Activated naive CD4-positive, alpha-beta T cell treated with anti-CD3 and anti-CD28 coated beads for 36 hours (primary cell): ENCODE data around the gene C4orf50. TPM values are rescaled to one million over a fixed set of nuclear protein-coding genes. Genes with fewer than 3 reads are reported as not detected.

Experiments used
- CTCF ChIA-PET: fragments of 350-600 bp; sonication (Branson Sonifier 250); formaldehyde crosslinking; loops from one replicate; lab custom pipeline; 2021; ENCODE audit warnings: antibody characterized with exemption; lab: Charles Lee
- DNase-seq: peaks from one replicate; pipeline ENCODE4 v3.0.0-alpha.2; 2020
- H3K27ac Mint-ChIP-seq: one replicate; pipeline ENCODE4 v1.8.0; 2021; ENCODE audit warnings: mild to moderate bottlenecking, mixed read lengths
- H3K27me3 Mint-ChIP-seq: one replicate; pipeline ENCODE4 v1.8.0; 2021; ENCODE audit warnings: low read depth, mixed read lengths
- H3K36me3 Mint-ChIP-seq: one replicate; pipeline ENCODE4 v1.8.0; 2021; ENCODE audit warnings: low read depth, mixed read lengths
- H3K4me1 Mint-ChIP-seq: one replicate; pipeline ENCODE4 v1.8.0; 2021; ENCODE audit warnings: low read depth, mixed read lengths
- H3K4me3 Mint-ChIP-seq: one replicate; pipeline ENCODE4 v1.8.0; 2021; ENCODE audit warnings: mild to moderate bottlenecking, moderate library complexity, mixed read lengths
- H3K9me3 Mint-ChIP-seq: one replicate; pipeline ENCODE4 v1.8.0; 2021; ENCODE audit warnings: mixed read lengths
- intact Hi-C: fragments of 100-400 bp; cut with micrococcal nuclease; formaldehyde crosslinking; loops from one replicate; pipeline ENCODE4 v1.15.1; 2023
- total RNA-seq, 2 experiments: library from RNA; stranded (reverse); gene quantifications; one replicate each; pipeline ENCODE4 v1.2.3, GENCODE V29; 2021

C4orf50 gene
- total RNA-seq, 2 experiments from 2014 or later: not detected

DNA sequence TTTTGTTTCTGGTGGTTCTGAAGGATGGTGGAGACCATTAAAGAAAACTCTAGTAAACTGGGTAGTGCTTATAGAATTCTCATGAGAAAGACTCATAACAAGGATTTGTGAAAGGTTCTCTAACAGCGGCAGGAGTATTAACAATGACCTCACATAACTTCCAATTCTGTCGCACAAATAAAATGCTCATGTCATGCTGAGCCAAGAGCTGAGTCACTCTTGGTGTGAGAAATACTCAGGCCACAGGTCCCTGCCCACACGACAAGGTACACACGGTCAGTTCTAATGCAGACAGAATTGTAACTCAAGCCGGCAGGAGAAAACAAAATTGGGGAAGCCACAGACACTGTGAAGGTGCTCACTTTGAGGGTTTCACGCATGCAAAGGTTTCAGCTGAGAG, 34.4 kb upstream of the C4orf50 start:
- CTCF ChIA-PET: no interaction called here
- H3K9me3 Mint-ChIP-seq: no peaks in the 10 kb centered on the region

DNA sequence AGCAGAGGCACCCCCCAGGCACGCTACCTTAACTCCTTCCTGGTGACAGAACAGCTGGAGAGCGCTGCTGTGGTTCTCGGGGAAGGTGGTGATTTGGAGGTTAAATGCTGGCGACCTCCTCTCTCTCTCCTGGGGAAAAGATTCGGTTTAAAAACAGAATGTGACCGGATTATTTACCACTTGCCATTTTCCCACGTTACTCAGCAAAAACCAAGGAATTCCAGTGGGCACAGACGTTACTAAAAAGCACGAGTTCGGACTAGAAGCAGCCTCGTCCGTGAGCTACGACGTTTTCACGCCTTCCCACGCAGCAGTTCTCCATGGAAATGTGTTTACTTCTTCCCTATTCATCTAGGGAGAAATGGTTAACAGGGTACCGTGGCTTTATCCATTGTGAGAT, 32.3 kb upstream of the C4orf50 start:
- no peaks in the 10 kb centered on the region for H3K9me3 Mint-ChIP-seq
- CTCF ChIA-PET: no interaction called here
- H3K4me3 Mint-ChIP-seq: no peak overlapping the region
- no peak for DNase-seq
- no peaks in the 10 kb centered on the region for H3K27me3 Mint-ChIP-seq
- no peaks in the 10 kb centered on the region for H3K36me3 Mint-ChIP-seq
- no peaks in the 10 kb centered on the region for H3K4me1 Mint-ChIP-seq
- intact Hi-C loops: no loop called here
- H3K27ac Mint-ChIP-seq: no peak overlapping the region

More for the DNA sequence above, 34.4 kb upstream of the C4orf50 start:
- no peak overlapping the region for H3K27ac Mint-ChIP-seq
- H3K36me3 Mint-ChIP-seq: no peaks in the 10 kb centered on the region
- intact Hi-C loops: no loop called here
- DNase-seq: no peak
- H3K4me1 Mint-ChIP-seq: no peaks in the 10 kb centered on the region
- H3K27me3 Mint-ChIP-seq: no peaks in the 10 kb centered on the region
- no peak overlapping the region for H3K4me3 Mint-ChIP-seq

DNA sequence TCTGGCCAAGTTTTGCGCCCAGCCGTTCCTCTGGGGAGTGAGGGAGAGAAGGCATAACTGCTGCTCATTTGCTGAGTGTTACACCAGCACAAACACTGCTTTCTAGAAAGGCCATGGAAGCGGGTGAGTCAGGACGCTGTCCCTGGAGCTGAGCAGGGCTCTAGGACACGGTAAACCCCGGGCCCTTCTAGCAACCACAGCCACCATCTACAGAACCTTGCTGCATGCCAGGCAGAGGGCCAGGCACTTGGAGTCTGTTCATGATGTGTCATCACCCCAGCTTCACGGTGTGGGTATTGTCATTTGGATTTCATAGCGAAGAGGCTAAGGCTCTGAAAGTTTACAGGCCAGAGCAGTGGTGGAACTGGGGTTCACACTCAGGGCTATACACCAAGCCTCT, 31.8 kb upstream of the C4orf50 start:
- Mint-ChIP-seq H3K4me1 (no peaks in the 10 kb centered on the region), H3K27me3 (no peaks in the 10 kb centered on the region), H3K4me3 (no peak overlapping the region), H3K27ac (no peak overlapping the region), H3K9me3 (no peaks in the 10 kb centered on the region), H3K36me3 (no peaks in the 10 kb centered on the region)
- CTCF ChIA-PET: interaction anchor here (1.2 kb wide), 1 partner anchor 52 kb away, joined by 6 read pairs; no protein-coding TSS in a partner anchor
- no peak for DNase-seq
- intact Hi-C loops: no loop called here

DNA sequence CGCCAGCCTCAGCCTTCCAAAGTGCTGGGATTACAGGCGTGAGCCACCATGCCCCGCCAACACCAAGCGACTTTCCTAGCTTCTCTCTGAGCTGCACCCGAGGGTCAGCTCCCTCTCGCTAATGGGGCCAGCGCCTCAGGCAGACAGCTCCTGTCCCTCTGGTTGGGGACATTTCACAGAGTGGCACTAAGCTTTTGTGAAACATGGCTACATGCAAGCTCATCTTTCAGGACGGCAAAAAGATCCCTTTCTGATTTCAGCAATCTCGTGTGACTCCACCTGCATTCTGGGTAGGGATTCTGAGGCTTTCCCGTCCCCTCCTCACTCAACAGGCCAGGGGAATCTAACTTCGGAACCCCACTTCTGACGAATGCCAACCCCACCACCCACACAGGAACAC, 31.0 kb upstream of the C4orf50 start:
- Mint-ChIP-seq H3K4me1 (no peaks in the 10 kb centered on the region), H3K36me3 (no peaks in the 10 kb centered on the region), H3K9me3 (no peaks in the 10 kb centered on the region), H3K4me3 (no peak overlapping the region), H3K27ac (no peak overlapping the region), H3K27me3 (peaks cover under 1% of the 10 kb centered on the region)
- DNase-seq: no peak
- CTCF ChIA-PET: interaction anchor here (1.1 to 1.2 kb wide), 2 partner anchors 38 to 51 kb away, joined by 6 to 7 read pairs; no protein-coding TSS in a partner anchor
- intact Hi-C loops: no loop called here

DNA sequence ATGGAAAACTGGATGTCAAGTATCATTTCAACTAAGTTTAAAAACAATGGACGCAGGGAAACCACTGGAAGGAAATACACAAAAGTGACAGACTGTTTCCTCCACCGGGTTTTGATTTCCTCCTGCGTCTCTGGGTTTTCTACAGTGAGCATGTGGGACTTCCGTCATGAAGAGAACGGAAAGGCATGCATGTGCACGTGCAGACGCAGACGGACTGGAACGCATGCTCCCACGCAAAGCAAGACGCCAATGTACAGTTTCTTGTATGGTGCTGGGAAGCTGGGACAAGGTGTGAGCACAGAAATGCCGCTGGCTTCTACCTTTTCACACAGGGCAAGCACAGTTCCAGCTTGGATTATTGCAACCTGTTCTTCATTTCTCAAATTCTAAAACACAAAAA, 30.3 kb upstream of the C4orf50 start:
- Mint-ChIP-seq H3K4me3 (no peak overlapping the region), H3K27ac (no peak overlapping the region), H3K4me1 (no peaks in the 10 kb centered on the region), H3K9me3 (no peaks in the 10 kb centered on the region), H3K27me3 (peaks cover 7% of the 10 kb centered on the region), H3K36me3 (no peaks in the 10 kb centered on the region)
- intact Hi-C loops: no loop called here
- CTCF ChIA-PET: interaction anchor here (1.1 to 1.2 kb wide), 2 partner anchors 37 to 51 kb away, joined by 6 to 7 read pairs; no protein-coding TSS in a partner anchor
- no peak for DNase-seq

DNA sequence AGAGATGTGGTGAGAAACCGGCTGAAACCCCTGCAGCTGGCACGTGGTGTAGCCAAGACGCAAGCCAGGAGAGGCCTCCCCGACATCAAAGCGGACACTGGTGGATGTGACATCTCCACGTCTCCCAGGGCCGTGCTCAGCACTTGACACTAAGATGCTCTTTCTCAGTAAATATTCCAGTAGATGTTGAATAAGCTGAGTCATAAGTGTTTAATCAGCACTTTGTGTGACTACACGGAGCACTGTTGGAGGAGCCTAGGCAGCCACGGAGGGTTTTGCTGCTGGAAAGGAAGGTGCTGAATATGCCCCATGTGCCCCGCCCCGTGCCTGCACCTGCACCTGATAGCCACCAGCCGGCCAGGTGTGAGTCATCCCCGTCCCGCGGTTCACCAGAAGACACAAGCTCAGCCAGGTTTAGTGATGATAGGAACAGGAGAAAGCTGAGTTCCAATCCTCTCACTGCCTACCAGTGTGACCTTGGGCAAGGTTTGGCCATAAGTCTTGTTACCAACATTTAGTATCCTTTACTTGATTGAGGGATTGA, 29.0 kb upstream of the C4orf50 start:
- DNase-seq: no peak
- no peak overlapping the region for H3K27ac Mint-ChIP-seq
- CTCF ChIA-PET: no interaction called here
- no peaks in the 10 kb centered on the region for H3K4me1 Mint-ChIP-seq
- H3K27me3 Mint-ChIP-seq: peaks cover 7% of the 10 kb centered on the region
- H3K9me3 Mint-ChIP-seq: no peaks in the 10 kb centered on the region
- H3K4me3 Mint-ChIP-seq: no peak overlapping the region
- no peaks in the 10 kb centered on the region for H3K36me3 Mint-ChIP-seq
- intact Hi-C loops: no loop called here

DNA sequence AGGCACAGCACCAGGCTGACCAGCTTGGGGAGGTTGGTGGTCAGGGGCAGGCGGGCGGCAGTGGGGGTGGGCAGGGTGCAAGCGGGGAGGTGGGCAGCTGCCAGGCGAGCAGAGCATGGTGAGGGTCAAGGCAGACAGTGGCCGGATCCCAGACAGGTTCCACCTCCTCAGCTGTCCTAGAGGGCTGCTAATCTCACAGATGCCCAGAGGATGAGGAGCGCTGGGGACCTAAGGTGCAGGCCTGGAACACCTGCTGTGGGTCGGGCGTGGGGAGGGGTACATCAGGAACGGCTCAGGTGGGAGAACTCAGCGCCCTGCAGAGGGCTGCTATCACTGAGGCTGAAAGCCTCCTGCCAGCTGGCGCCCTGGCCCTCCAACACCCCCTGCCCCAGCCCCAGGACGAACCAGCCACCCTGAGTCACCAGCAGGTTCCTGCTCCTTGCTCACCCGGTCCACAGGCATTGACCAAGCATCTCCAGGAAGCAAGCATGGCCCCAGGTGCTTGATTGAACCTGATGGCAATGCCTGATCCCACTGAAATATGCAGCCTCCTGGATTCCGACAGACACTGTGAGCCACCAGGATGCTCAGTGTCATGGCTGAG, 28.4 kb upstream of the C4orf50 start:
- CTCF ChIA-PET: no interaction called here
- Mint-ChIP-seq H3K27me3 (peaks cover 7% of the 10 kb centered on the region), H3K36me3 (no peaks in the 10 kb centered on the region), H3K27ac (no peak overlapping the region), H3K9me3 (no peaks in the 10 kb centered on the region), H3K4me1 (no peaks in the 10 kb centered on the region), H3K4me3 (no peak overlapping the region)
- no peak for DNase-seq
- intact Hi-C loops: no loop called here

DNA sequence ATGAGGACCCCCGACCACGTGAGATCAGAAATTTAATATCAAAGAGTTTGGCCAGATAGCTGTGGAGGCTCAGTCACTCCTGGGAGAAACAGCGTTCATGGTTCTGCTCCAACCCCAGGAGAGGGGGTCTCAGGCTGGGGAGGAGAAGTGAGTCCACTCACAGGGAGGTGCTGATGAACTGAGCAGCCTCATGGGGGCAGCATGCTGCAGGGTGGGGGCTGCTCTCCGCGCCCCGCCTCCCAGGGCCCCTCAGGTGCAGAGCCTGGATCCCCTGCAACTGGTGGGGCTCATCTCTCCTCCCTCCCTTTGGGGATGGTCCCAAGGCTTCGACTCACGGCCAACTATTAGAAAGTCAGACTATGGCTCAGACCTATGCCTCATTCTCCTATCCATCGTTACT, 26.6 kb upstream of the C4orf50 start:
- CTCF ChIA-PET: no interaction called here
- Mint-ChIP-seq H3K4me1 (no peaks in the 10 kb centered on the region), H3K4me3 (no peak overlapping the region), H3K9me3 (no peaks in the 10 kb centered on the region), H3K27me3 (peaks cover 7% of the 10 kb centered on the region), H3K27ac (no peak overlapping the region), H3K36me3 (no peaks in the 10 kb centered on the region)
- no peak for DNase-seq
- intact Hi-C loops: no loop called here

DNA sequence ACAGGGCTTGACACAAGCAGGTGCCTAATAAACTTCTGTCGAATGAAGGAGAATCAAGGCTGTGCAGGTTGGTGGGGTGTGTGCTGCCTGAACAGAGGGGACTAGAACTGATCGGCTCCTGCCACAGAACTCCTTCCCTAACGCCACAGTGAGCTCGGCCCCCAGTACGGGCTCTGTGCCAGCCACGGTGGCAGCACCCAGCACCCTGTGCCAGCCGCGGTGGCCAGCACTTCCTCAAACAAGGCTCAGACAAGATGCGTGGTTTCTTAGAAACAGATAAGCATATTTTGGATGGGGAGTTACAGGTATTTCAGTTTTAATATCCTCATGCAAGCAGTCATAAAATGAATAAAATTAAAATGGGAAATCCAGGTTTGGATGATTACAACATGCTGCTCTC, 26.0 kb upstream of the C4orf50 start:
- CTCF ChIA-PET: no interaction called here
- intact Hi-C loops: no loop called here
- no peak overlapping the region for H3K4me3 Mint-ChIP-seq

DNA sequence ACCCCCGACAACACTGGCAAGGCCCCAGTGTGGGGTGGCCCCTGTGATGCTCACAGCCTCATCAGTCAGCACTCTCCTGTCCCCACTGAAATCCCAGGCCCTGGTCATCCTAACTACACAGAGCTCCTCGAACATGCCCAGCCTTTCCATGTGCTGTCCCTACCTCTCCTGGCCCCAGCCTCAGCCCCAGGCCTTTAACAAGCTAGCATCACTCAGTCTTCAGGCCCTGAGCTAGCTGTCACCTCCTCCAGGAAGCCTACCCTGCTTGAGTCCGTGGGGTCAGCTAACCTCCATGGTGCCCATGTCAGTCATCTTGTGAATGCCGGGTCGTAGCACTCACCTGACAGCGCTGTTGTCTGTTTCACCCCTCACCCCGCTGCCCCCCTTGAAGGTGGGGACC, 25.6 kb upstream of the C4orf50 start:
- no peaks in the 10 kb centered on the region for H3K9me3 Mint-ChIP-seq
- no peak overlapping the region for H3K4me3 Mint-ChIP-seq
- H3K27me3 Mint-ChIP-seq: peaks cover 7% of the 10 kb centered on the region
- no peak overlapping the region for H3K27ac Mint-ChIP-seq
- no peak for DNase-seq
- intact Hi-C loops: no loop called here
- CTCF ChIA-PET: no interaction called here
- no peaks in the 10 kb centered on the region for H3K4me1 Mint-ChIP-seq
- no peaks in the 10 kb centered on the region for H3K36me3 Mint-ChIP-seq

More for the DNA sequence above, 26.0 kb upstream of the C4orf50 start:
- peaks cover 7% of the 10 kb centered on the region for H3K27me3 Mint-ChIP-seq
- no peaks in the 10 kb centered on the region for H3K36me3 Mint-ChIP-seq
- H3K9me3 Mint-ChIP-seq: no peaks in the 10 kb centered on the region
- H3K4me1 Mint-ChIP-seq: no peaks in the 10 kb centered on the region
- H3K27ac Mint-ChIP-seq: no peak overlapping the region
- DNase-seq: no peak

DNA sequence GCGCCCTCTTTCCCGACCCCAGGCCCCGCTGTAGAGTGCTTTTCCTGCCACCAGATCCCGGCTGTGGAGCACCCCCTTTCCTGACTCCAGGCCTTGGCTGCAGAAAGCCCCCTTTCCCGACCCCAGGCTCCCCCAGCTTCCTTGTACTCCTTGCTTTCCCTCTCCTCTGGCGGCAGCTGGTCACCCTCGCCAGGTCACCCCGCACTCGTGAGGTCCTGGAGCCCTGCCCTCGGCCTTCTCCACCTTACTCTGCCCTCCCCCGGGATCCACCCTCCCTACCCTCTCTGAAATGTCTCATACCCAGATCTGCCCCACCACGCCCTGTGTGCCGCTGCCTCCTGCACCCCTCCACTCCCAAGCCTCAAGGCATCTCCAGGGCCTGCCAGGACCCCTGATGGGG, 25.0 kb upstream of the C4orf50 start:
- no peak for DNase-seq
- Mint-ChIP-seq H3K27ac (no peak overlapping the region), H3K36me3 (no peaks in the 10 kb centered on the region), H3K27me3 (peaks cover 7% of the 10 kb centered on the region), H3K4me3 (no peak overlapping the region), H3K4me1 (no peaks in the 10 kb centered on the region), H3K9me3 (no peaks in the 10 kb centered on the region)
- intact Hi-C loops: no loop called here
- CTCF ChIA-PET: interaction anchor here (0.6 kb wide), 1 partner anchor 54 kb away, joined by 3 read pairs; no protein-coding TSS in a partner anchor

DNA sequence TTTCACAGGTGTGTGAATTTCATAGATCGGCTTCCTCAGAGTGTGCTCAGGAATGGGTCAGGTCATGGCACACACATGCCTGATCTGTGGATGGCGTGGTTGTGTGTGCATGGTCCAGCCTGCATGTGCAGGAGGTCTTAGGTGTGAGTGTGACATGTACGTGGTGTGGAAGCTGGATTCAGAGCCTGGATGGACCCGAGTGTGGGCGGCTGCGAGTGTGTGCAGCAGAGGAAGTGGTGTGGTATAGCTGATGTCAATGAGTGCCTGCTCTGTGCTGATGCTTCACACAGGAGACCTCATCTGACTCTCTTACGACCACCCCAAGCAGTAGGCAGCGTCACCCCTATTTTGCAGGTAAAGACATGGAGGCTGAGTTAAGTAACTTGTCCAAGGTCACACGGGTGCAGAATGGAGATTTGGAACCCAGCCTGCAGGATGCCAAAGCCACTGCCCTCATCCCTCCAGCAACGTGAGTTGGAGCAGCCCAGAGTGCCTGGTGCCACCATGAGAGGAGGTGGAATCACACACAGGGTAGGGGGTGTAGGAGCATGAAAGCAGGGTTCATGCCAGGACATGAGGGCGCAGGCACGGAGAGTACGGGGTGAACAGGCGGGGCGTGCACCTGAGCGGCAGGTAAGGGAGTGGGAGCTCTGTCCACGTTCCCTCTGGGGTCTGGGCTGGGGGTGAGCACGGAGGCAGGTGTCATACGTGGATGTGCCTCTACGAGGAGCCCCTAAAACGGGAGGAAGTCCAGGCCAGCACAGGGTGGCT, 24.2 kb upstream of the C4orf50 start:
- peaks cover 7% of the 10 kb centered on the region for H3K27me3 Mint-ChIP-seq
- intact Hi-C loops: no loop called here
- H3K27ac Mint-ChIP-seq: no peak overlapping the region
- H3K4me3 Mint-ChIP-seq: no peak overlapping the region
- no peaks in the 10 kb centered on the region for H3K4me1 Mint-ChIP-seq
- DNase-seq: no peak
- H3K9me3 Mint-ChIP-seq: no peaks in the 10 kb centered on the region
- H3K36me3 Mint-ChIP-seq: no peaks in the 10 kb centered on the region
- CTCF ChIA-PET: interaction anchor here (0.6 to 0.7 kb wide), 2 partner anchors 24 to 54 kb away, joined by 3 read pairs; no protein-coding TSS in a partner anchor
